Activated CD4-positive, alpha-beta memory T cell treated with anti-CD3 and anti-CD28 coated beads, Interleukin-2, amount 10 ng/mL, durations not matched to agents 7 days and 5 days (primary cell): Measurements from ENCODE around the gene SLC9B2. TPM values are rescaled to one million over a fixed set of nuclear protein-coding genes. Genes with fewer than 3 reads are reported as not detected.

Source experiments
- CTCF ChIA-PET: fragments of 350-600 bp; sonication (Branson Sonifier 250); formaldehyde crosslinking; loops from one replicate; lab custom pipeline; 2021; ENCODE audit warnings: antibody characterized with exemption, inconsistent platforms; lab: Charles Lee
- POLR2A ChIA-PET: fragments of 350-600 bp; sonication (Branson Sonifier 250); formaldehyde crosslinking; loops from one replicate; lab custom pipeline; 2021; ENCODE audit warnings: antibody characterized with exemption; lab: Charles Lee
- DNase-seq: peaks from one replicate; pipeline ENCODE4 v3.0.0-alpha.2; 2020
- H3K27ac Mint-ChIP-seq: one replicate; pipeline ENCODE4 v1.8.0; 2021; ENCODE audit warnings: mild to moderate bottlenecking, mixed read lengths
- H3K27me3 Mint-ChIP-seq: one replicate; pipeline ENCODE4 v1.8.0; 2021; ENCODE audit warnings: mixed read lengths
- H3K36me3 Mint-ChIP-seq: one replicate; pipeline ENCODE4 v1.8.0; 2021; ENCODE audit warnings: low read depth, mixed read lengths
- H3K4me1 Mint-ChIP-seq: one replicate; pipeline ENCODE4 v1.8.0; 2021; ENCODE audit warnings: mixed read lengths
- H3K4me3 Mint-ChIP-seq: one replicate; pipeline ENCODE4 v1.8.0; 2021; ENCODE audit warnings: mild to moderate bottlenecking, mixed read lengths
- H3K9me3 Mint-ChIP-seq: one replicate; pipeline ENCODE4 v1.8.0; 2021; ENCODE audit warnings: mixed read lengths
- total RNA-seq, 2 experiments: library from RNA; stranded (reverse); gene quantifications; one replicate each; pipeline ENCODE4 v1.2.3, GENCODE V29; 2021

Gene SLC9B2
- total RNA-seq, 2 experiments from 2014 or later: 18.3 to 20.7 TPM

- Mint-ChIP-seq H3K27ac (no peak overlapping the region), H3K27me3 (no peaks in the 10 kb centered on the region), H3K9me3 (no peaks in the 10 kb centered on the region), H3K4me3 (no peak overlapping the region), H3K4me1 (peaks cover 16% of the 10 kb centered on the region), H3K36me3 (peaks cover 21% of the 10 kb centered on the region)
- DNase-seq: no peak
- POLR2A ChIA-PET: no interaction called here
- CTCF ChIA-PET: interaction anchor here (1.5 kb wide), 1 partner anchor 55 kb away, joined by 3 read pairs; no protein-coding TSS in a partner anchor
These were observed 40.4 kb downstream of the SLC9B2 start for GRCh38 chr4:103036169-103036568.

DNA sequence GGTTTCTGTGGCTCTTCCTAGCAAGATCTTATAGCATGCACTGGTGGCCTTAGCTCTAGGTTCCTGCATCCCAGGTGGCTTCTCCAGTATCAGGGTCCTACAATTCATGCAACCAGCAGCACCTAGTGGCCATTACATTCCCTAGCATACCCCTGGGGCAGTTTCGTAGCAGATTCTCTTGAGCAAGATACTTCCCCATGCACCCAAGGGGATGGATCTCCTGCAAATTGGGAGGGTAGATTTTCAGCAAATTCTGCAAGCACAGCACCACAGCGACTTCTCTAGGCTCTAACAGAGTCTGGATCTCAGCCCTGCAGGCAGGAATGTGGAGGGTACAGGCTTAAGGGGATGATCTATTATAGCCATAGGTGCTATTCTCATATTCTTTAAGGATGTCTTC, 44.0 kb downstream of the SLC9B2 start:
- peaks cover 16% of the 10 kb centered on the region for H3K4me1 Mint-ChIP-seq
- no peak for DNase-seq
- H3K4me3 Mint-ChIP-seq: no peak overlapping the region
- no peaks in the 10 kb centered on the region for H3K27me3 Mint-ChIP-seq
- ChIA-PET CTCF (interaction anchor here (0.8 to 1.8 kb wide), 3 partner anchors 14 to 204 kb away, joined by 3 to 4 read pairs (median 4); no protein-coding TSS in a partner anchor), POLR2A (interaction anchor here (0.7 kb wide), 1 partner anchor 205 kb away, joined by 3 read pairs; the partner anchor contains the start of gene UBE2D3)
- H3K9me3 Mint-ChIP-seq: no peaks in the 10 kb centered on the region
- H3K36me3 Mint-ChIP-seq: peaks cover 23% of the 10 kb centered on the region
- no peak overlapping the region for H3K27ac Mint-ChIP-seq

DNA sequence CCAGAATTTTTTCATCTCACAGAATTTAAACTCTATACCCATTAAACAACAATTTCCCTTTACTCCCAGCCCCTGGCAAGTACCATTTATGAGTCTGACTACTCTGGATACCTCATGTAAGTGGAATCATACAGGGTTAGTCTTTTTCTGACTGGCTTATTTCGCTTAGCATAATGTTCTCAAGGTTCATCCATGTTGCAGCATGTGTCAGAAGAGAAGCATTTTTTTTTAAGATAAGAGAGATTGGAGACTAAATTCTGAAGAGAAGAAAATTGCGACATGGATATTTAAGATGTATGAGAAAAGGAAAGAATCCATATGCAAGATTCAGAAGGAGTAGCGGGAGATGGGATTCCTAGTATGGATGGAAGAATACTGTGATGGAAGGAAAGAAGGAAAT, 45.8 kb downstream of the SLC9B2 start:
- ChIA-PET CTCF (interaction anchor here (1.4 kb wide), 1 partner anchor 11 kb away, joined by 3 read pairs; the partner anchor contains the start of gene SLC9B1), POLR2A (no interaction called here)
- H3K9me3 Mint-ChIP-seq: no peaks in the 10 kb centered on the region
- H3K4me1 Mint-ChIP-seq: peaks cover 16% of the 10 kb centered on the region
- H3K4me3 Mint-ChIP-seq: no peak overlapping the region
- no peak for DNase-seq
- H3K27ac Mint-ChIP-seq: no peak overlapping the region
- no peaks in the 10 kb centered on the region for H3K27me3 Mint-ChIP-seq
- peaks cover 17% of the 10 kb centered on the region for H3K36me3 Mint-ChIP-seq

- ChIA-PET POLR2A (interaction anchor here (0.8 to 1.2 kb wide), 2 partner anchors 9 to 684 kb away, joined by 3 read pairs; partner anchors contain the start of genes SLC39A8 and SLC9B1), CTCF (interaction anchor here (0.6 to 1.4 kb wide), 5 partner anchors 10 to 599 kb away, joined by 3 to 4 read pairs (median 4); partner anchors contain the start of gene SLC9B1)
- no peak overlapping the region for H3K4me3 Mint-ChIP-seq
- H3K9me3 Mint-ChIP-seq: no peaks in the 10 kb centered on the region
- peaks cover 16% of the 10 kb centered on the region for H3K4me1 Mint-ChIP-seq
- no peaks in the 10 kb centered on the region for H3K27me3 Mint-ChIP-seq
- DNase-seq: no peak
- H3K36me3 Mint-ChIP-seq: peaks cover 6% of the 10 kb centered on the region
- no peak overlapping the region for H3K27ac Mint-ChIP-seq
These were observed 47.3 kb downstream of the SLC9B2 start for GRCh38 chr4:103029300-103029699.

GRCh38 chr4:103026868-103027267, 49.7 kb downstream of the SLC9B2 start:
- Mint-ChIP-seq H3K4me3 (no peak overlapping the region), H3K9me3 (no peaks in the 10 kb centered on the region), H3K27me3 (no peaks in the 10 kb centered on the region), H3K36me3 (peaks cover 3% of the 10 kb centered on the region), H3K27ac (no peak overlapping the region), H3K4me1 (no peaks in the 10 kb centered on the region)
- no peak for DNase-seq
- CTCF ChIA-PET: no interaction called here
- POLR2A ChIA-PET: interaction anchor here (0.8 kb wide), 1 partner anchor 50 kb away, joined by 3 read pairs; the partner anchor contains the start of gene SLC9B2

DNA sequence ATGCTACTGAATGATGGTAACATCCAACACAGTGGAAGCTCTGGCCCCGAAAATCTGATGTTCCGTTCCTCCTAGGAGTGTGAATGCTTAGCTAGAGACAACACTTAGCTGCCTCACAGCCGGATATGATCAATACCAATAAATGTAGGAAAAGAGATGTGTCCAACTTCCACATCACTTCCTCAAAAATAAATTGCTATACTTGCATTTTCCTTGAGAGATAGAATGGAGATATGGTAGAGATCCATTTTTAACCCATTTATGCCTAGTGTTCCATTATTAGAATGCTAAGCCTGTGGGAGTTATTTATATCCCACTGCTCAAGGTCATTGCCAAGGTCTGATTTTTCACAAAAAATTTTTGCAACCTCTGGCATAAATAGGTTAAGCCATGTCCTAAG, 51.6 kb downstream of the SLC9B2 start:
- H3K36me3 Mint-ChIP-seq: no peaks in the 10 kb centered on the region

GRCh38 chr4:103021120-103021519, 55.4 kb downstream of the SLC9B2 start:
- POLR2A ChIA-PET: interaction anchor here (2.8 kb wide), 1 partner anchor 193 kb away, joined by 18 read pairs; the partner anchor contains the start of gene UBE2D3
- no peaks in the 10 kb centered on the region for H3K36me3 Mint-ChIP-seq
- H3K27ac Mint-ChIP-seq: no peak overlapping the region
- peaks cover 21% of the 10 kb centered on the region for H3K4me1 Mint-ChIP-seq
- H3K9me3 Mint-ChIP-seq: no peaks in the 10 kb centered on the region
- CTCF ChIA-PET: no interaction called here
- DNase-seq: no peak
- no peak overlapping the region for H3K4me3 Mint-ChIP-seq
- no peaks in the 10 kb centered on the region for H3K27me3 Mint-ChIP-seq

More for the DNA sequence above, 51.6 kb downstream of the SLC9B2 start:
- H3K27me3 Mint-ChIP-seq: no peaks in the 10 kb centered on the region
- H3K9me3 Mint-ChIP-seq: no peaks in the 10 kb centered on the region
- H3K4me3 Mint-ChIP-seq: no peak overlapping the region
- H3K27ac Mint-ChIP-seq: no peak overlapping the region
- POLR2A ChIA-PET: no interaction called here
- CTCF ChIA-PET: interaction anchor here (1.3 kb wide), 1 partner anchor 67 kb away, joined by 6 read pairs; no protein-coding TSS in a partner anchor
- H3K4me1 Mint-ChIP-seq: peaks cover 5% of the 10 kb centered on the region
- DNase-seq: no peak

DNA sequence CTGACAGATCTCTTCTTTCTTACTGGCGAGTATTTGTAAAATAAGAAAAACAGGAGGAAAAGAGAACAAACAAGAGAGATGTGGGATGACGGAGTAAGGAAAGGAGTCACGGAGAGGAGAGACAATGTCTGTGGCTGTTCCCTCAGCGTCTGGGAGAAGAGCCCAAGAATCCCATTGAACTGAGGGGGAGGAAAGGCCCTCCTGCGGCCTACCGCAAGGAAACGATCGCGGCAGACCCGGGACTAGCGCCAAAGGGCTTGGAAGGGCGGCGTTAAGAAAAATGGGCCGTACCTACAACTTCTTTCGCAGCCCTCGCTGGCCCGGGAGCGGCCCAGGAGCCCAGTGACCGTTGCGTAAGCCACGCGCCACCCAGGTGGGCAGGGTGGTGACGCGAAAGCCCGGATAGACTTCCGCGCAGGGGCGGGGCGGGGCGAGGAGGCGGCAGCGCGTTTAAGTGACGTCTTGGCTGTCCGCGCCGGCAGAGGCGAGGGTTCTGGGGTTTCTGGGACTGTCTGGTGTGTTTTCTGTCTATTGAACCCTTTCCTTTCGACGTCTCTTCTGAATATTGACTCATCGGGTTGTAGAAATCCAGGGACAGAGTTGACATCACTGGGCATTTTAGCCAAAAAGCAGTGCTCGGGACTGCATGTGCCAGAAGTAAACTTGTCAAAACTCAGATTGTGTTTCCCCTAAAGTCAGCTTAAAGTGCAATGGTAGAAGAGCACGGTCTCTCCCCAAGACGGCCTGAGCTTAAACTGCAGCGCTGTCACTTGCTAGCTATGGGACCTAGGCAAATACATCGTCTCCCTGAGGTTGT, 57.0 kb downstream of the SLC9B2 start, which contains the start of gene SLC9B1:
Gene SLC9B1 (minus strand): TSS at position 398 of the 817 bp plus-strand sequence. CDS start 27,994 bp downstream, outside the sequence.
- ChIA-PET CTCF (interaction anchor here (0.9 to 1.3 kb wide), 6 partner anchors 10 to 589 kb away, joined by 3 to 5 read pairs (median 3); partner anchors contain the start of gene BDH2), POLR2A (interaction anchor here (0.7 to 2.8 kb wide), 11 partner anchors 9 to 674 kb away, joined by 3 to 18 read pairs (median 3); partner anchors contain the start of genes CISD2, SLC39A8 and UBE2D3)
- Mint-ChIP-seq H3K9me3 (no peaks in the 10 kb centered on the region), H3K4me3 (peak within 1 kb of the TSS; percentile 81), H3K27ac (peak within 1 kb of the TSS; percentile 85), H3K27me3 (no peaks in the 10 kb centered on the region), H3K4me1 (peaks cover 21% of the 10 kb centered on the region), H3K36me3 (no peaks in the 10 kb centered on the region)
- peak; percentile 95 for DNase-seq

GRCh38 chr4:103018391-103019307, 57.9 kb downstream of the SLC9B2 start:
- no peaks in the 10 kb centered on the region for H3K9me3 Mint-ChIP-seq
- peaks cover 24% of the 10 kb centered on the region for H3K4me1 Mint-ChIP-seq
- H3K27ac Mint-ChIP-seq: peak overlapping the region; percentile 85
- no peak for DNase-seq
- no peaks in the 10 kb centered on the region for H3K36me3 Mint-ChIP-seq
- H3K4me3 Mint-ChIP-seq: peak overlapping the region; percentile 81
- CTCF ChIA-PET: interaction anchor here (0.9 to 1.0 kb wide), 2 partner anchors 10 to 81 kb away, joined by 3 to 4 read pairs; partner anchors contain the start of gene BDH2
- POLR2A ChIA-PET: interaction anchor here (0.7 to 2.8 kb wide), 5 partner anchors 74 to 193 kb away, joined by 3 to 18 read pairs (median 5); partner anchors contain the start of genes CISD2 and UBE2D3
- H3K27me3 Mint-ChIP-seq: no peaks in the 10 kb centered on the region

- POLR2A ChIA-PET: no interaction called here
- Mint-ChIP-seq H3K36me3 (no peaks in the 10 kb centered on the region), H3K27me3 (no peaks in the 10 kb centered on the region), H3K4me3 (no peak overlapping the region), H3K9me3 (no peaks in the 10 kb centered on the region), H3K27ac (no peak overlapping the region), H3K4me1 (peaks cover 3% of the 10 kb centered on the region)
- no peak for DNase-seq
- CTCF ChIA-PET: interaction anchor here (0.6 to 2.0 kb wide), 4 partner anchors 79 to 582 kb away, joined by 3 to 6 read pairs (median 4); partner anchors contain the start of gene BDH2
These were observed 64.0 kb downstream of the SLC9B2 start for GRCh38 chr4:103012551-103012950.

GRCh38 chr4:103012060-103012459, 64.5 kb downstream of the SLC9B2 start:
- Mint-ChIP-seq H3K9me3 (no peaks in the 10 kb centered on the region), H3K4me1 (peaks cover 3% of the 10 kb centered on the region), H3K36me3 (no peaks in the 10 kb centered on the region), H3K27me3 (no peaks in the 10 kb centered on the region), H3K4me3 (no peak overlapping the region), H3K27ac (no peak overlapping the region)
- CTCF ChIA-PET: interaction anchor here (0.6 to 2.0 kb wide), 3 partner anchors 80 to 144 kb away, joined by 3 to 6 read pairs (median 4); partner anchors contain the start of gene BDH2
- POLR2A ChIA-PET: no interaction called here
- DNase-seq: no peak
